Astrocyte of the cerebellum (primary cell): ENCODE data around the gene GLI3.

Experiments
- DNase-seq: peaks from one replicate; pipeline ENCODE4 v3.0.0-alpha.2; 2011; ENCODE audit warnings: low read depth
- H3K4me3 ChIP-seq: 2 replicates; pipeline ENCODE4 v1.5.1; 2011; ENCODE audit warnings: mild to moderate bottlenecking, low read depth, low read length, moderate library complexity
- in situ Hi-C: cut with HindIII; loops from 2 replicates; pipeline ENCODE4 v1.10.0; 2017; ENCODE audit warnings: low sequenced_read_pairs
- TF ChIP-seq, protein P1 (sequence below): IDR thresholded peaks from 2 replicates; pipeline ENCODE4 v1.5.1; 2012; ENCODE audit warnings: low read length, low read depth, moderate library complexity, mild to moderate bottlenecking; ENCODE audit errors: missing control alignments

GLI3 gene

DNA sequence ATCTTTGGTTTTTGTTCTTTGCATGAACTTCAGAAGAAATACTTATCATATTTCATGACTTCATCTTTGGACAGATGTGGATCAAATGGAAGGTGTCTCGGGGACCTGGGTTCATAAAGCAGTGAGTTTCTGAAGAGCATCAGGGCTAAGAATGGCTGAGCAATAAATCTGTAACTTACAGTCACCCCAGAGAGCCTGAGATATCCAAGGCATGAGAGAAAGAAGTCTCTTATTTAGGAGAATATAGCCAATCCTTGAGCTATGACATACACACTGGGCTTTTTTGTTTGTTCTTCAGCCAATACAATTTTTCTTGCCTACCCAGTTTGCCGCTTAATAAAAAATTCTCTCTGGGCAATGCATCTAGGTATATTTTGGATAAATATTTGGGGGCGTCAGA is 281.6 kb downstream of the GLI3 start:
- TF ChIP-seq, protein P1, sequence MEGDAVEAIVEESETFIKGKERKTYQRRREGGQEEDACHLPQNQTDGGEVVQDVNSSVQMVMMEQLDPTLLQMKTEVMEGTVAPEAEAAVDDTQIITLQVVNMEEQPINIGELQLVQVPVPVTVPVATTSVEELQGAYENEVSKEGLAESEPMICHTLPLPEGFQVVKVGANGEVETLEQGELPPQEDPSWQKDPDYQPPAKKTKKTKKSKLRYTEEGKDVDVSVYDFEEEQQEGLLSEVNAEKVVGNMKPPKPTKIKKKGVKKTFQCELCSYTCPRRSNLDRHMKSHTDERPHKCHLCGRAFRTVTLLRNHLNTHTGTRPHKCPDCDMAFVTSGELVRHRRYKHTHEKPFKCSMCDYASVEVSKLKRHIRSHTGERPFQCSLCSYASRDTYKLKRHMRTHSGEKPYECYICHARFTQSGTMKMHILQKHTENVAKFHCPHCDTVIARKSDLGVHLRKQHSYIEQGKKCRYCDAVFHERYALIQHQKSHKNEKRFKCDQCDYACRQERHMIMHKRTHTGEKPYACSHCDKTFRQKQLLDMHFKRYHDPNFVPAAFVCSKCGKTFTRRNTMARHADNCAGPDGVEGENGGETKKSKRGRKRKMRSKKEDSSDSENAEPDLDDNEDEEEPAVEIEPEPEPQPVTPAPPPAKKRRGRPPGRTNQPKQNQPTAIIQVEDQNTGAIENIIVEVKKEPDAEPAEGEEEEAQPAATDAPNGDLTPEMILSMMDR: no peak
- in situ Hi-C loops: no loop called here
- DNase-seq: no peak
- no peak overlapping the region for H3K4me3 ChIP-seq

DNA sequence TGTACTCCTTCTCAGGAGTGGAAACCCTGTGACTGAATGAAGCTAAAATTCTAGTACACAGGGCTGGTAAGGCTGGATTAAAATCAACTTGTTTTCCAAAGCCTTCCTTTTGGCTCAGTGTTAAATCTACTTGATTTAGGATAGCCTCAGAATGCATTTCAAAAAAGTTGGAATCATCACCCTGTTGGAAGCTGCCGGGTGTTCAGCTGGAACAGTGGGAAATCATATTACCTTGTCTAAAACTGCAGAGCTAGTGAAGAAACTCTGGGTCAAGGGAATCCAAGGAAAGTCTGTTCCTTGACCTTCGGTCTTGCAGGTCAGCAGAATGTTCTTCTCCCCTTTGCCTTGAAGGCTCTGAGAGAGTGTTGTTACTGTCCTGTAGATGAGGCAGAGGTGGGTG is 282.0 kb downstream of the GLI3 start:
- H3K4me3 ChIP-seq: no peak overlapping the region
- in situ Hi-C loops: no loop called here
- TF ChIP-seq, protein P1: no peak
- no peak for DNase-seq

DNA sequence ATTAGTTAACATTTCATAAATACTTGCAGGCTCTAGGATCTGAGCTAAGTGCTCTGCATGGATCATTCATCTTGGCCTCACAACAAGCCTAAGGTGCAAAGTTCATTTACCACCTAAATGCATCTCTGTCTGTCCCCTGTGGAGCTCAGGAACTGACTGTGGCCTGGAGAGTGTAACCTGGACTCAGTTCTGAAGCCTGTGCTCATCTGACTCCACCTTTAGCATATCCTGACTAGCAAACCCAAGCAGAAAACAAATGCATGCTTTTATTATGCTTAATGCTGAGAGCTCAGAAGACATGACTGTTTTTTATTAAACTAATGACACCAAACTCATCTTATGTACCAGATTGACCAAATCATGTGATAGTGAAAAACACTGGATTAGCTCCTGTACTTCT is 288.5 kb downstream of the GLI3 start:
- TF ChIP-seq, protein P1: no peak
- H3K4me3 ChIP-seq: no peak overlapping the region
- in situ Hi-C loops: no loop called here
- DNase-seq: no peak

DNA sequence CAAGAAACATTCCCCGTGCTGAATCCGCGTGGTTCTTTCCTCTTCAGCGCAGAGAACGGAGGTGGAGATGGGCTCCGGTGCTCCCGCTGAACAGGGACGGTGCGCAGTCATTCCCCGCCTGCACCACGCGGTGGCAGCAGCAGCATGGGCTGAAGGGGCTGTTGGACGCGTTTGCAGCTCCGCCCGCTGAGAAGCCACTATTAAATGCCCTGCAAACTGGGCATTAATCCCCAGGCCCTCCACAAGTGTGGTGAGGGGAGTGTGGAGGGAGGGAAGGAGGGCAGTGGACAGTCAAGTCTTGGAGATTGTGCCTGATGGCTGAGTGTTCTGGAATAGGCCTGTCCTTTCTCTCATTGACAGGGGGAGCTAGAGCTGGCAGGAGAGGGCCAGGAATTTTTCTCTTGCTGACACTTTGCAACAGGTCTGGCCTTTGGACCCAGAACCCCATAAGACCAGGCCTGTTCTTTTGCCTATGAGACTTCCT is 293.9 kb downstream of the GLI3 start:
- TF ChIP-seq, protein P1: peak; percentile 99
- in situ Hi-C loops: loop anchor here (5.0 kb wide), 1 partner anchor 39 kb away; no protein-coding TSS in a partner anchor
- no peak overlapping the region for H3K4me3 ChIP-seq
- DNase-seq: peak; percentile 59

DNA sequence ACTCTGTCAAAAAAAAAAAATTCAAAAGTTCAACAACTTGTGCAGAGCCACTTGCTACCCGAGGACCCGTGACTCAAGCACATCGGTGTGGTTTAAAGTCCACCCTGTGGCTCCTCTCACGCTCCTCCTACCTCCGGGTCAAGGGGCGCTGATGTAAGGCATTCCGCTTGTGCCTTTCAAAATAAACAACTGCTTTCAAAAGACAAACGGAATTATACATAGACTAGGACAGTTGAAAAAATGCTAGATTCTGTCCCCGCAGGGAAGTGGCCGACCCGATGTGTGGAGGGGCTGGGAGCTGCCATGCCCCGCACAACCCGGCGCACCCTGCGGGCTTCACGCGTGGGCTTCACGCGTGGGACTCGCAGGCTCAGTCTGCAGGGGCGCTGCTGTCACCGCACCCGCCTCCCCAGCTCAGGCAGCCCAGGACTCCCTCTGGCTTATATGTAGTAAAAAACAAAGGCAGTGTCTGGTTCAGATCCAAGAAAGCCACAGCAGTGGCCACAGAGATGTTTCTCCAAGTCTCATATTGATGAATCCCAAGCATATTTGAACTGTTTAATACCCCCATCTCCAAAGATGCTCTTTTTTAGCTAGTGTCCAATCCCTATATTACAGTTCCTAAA is 294.4 kb downstream of the GLI3 start:
- TF ChIP-seq, protein P1: no peak
- in situ Hi-C loops: loop anchor here (5.0 kb wide), 1 partner anchor 40 kb away; no protein-coding TSS in a partner anchor
- no peak for DNase-seq
- no peak overlapping the region for H3K4me3 ChIP-seq

DNA sequence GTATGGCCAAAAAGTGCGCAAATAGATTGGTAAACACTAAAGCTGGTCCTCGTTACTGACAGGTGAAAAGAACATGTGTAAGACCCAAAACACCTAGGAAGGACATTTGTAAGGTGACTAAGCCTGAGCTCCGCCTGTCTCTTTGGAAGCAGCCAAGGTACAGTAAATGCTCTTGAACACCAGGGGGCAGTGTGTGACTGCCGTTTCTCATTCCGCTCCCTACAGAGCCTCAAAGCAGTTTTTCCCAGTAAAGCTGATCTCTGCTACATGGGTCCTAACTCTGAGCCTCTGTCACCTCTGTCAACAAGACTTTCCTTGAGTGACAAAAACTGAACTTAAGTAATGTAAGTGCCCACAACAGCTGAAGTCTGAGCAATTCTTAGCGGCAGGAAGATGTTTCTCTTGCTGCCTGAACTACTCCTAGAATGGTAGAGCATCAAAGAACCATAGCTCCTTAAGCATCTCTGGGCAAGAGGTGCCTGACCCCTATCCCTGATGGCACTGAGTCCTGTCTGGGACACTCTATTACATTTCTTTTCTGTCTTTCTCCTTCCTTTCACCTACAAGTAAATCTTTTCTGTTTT is 296.2 kb downstream of the GLI3 start:
- TF ChIP-seq, protein P1: peak; percentile 85
- peak; percentile 59 for DNase-seq
- in situ Hi-C loops: loop anchor here (5.0 kb wide), 1 partner anchor 41 kb away; no protein-coding TSS in a partner anchor

More for the DNA sequence above, 296.2 kb downstream of the GLI3 start:
- H3K4me3 ChIP-seq: no peak overlapping the region
